IPS-18a (cell line): ENCODE measurements around the gene SPOCK2.

Source experiments
- H3K27ac ChIP-seq: one replicate; pipeline ENCODE4 v1.5.1; 2013; ENCODE audit warnings: low read length
- H3K27me3 ChIP-seq: one replicate; pipeline ENCODE4 v1.6.1; 2013; ENCODE audit warnings: mild to moderate bottlenecking, low read length; ENCODE audit not compliant: control insufficient read depth, insufficient read depth
- H3K36me3 ChIP-seq: one replicate; pipeline ENCODE4 v1.6.1; 2013; ENCODE audit warnings: low read depth, low read length; ENCODE audit not compliant: control insufficient read depth
- H3K4me1 ChIP-seq: one replicate; pipeline ENCODE4 v1.6.1; 2013; ENCODE audit warnings: low read depth, low read length; ENCODE audit not compliant: control insufficient read depth
- H3K4me3 ChIP-seq: one replicate; pipeline ENCODE4 v1.5.1; 2013; ENCODE audit warnings: low read length
- H3K9ac ChIP-seq: one replicate; pipeline ENCODE4 v1.6.1; 2013; ENCODE audit warnings: mild to moderate bottlenecking, low read length, moderate library complexity
- H3K9me3 ChIP-seq: one replicate; pipeline ENCODE4 v1.6.1; 2013; ENCODE audit warnings: low read depth, low read length; ENCODE audit not compliant: control insufficient read depth

Gene SPOCK2

DNA sequence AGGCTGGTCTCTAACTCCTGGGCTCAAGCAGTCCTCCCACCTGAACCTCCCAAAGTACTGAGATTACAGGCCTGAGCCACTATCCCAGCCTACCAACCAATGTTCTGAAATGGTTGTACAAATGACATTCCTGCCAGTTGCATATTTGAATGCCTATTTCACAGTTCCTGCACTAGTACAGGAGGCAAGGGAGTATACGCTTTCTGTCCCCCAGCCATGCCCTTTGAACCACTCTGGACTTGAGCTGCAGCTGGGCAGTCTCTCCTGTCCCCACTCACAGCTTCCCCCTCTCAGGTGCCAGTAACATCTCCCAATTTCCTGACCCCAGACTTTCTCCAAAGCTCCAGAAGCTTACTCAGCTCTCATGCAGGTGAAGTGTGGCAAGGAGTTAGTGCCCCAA lies 58.9 kb downstream of the SPOCK2 start:
- no peak overlapping the region for H3K4me3 ChIP-seq
- no peaks in the 10 kb centered on the region for H3K9me3 ChIP-seq
- no peak overlapping the region for H3K27ac ChIP-seq
- H3K4me1 ChIP-seq, result no peaks in the 10 kb centered on the region
- H3K36me3 ChIP-seq, result no peaks in the 10 kb centered on the region
- H3K9ac ChIP-seq, result no peak overlapping the region
- no peaks in the 10 kb centered on the region for H3K27me3 ChIP-seq

DNA sequence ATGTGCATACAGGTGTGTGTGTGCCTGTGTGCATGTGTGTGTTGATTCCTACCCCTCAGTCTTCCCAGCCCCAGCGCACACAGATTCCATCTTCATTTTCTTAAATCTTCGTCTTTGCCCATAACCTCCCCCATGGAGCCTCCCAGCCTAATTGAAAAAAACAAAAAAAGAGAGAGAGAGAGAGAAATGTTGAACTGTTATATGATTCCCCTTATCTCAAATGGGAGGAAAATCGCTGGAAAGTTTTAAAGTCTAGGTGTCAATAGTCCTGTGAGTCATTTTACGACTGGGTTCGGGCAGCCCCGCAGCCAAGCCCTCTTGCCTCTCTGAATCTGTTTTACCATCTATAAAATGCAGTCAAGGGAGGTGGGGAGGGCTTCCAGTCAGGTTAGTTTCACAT lies 60.9 kb downstream of the SPOCK2 start:
- Histone ChIP-seq H3K36me3 (no peaks in the 10 kb centered on the region), H3K4me1 (no peaks in the 10 kb centered on the region), H3K9me3 (no peaks in the 10 kb centered on the region), H3K27ac (no peak overlapping the region), H3K4me3 (no peak overlapping the region), H3K9ac (no peak overlapping the region), H3K27me3 (no peaks in the 10 kb centered on the region)

GRCh38 chr10:72026278-72027111 lies 61.9 kb downstream of the SPOCK2 start:
- no peaks in the 10 kb centered on the region for H3K9me3 ChIP-seq

DNA sequence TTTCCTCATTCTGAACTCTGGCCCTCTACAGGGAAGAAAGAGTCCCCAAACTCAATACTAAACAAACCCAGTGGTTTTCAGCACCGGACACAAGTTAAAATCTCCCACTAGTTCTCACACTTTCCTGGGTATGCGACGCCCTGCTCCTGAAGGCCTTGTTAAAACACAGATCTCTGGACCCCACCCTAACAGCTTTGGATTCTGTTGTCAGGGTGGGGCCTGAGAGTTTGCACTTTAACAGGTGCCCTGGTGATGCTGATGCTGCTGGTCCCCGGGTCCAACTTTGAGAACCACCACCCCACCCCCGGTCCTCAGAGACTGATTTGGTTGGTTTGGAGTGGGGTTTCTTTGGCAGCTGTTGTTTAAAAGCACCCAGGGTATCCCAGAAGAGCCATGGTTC lies 62.5 kb downstream of the SPOCK2 start:
- H3K9ac ChIP-seq, result no peak overlapping the region
- no peak overlapping the region for H3K4me3 ChIP-seq
- no peaks in the 10 kb centered on the region for H3K36me3 ChIP-seq
- H3K4me1 ChIP-seq, result no peaks in the 10 kb centered on the region
- H3K9me3 ChIP-seq, result no peaks in the 10 kb centered on the region
- H3K27ac ChIP-seq, result no peak overlapping the region
- no peaks in the 10 kb centered on the region for H3K27me3 ChIP-seq

More at GRCh38 chr10:72026278-72027111, 61.9 kb downstream of the SPOCK2 start:
- Histone ChIP-seq H3K36me3 (no peaks in the 10 kb centered on the region), H3K9ac (no peak overlapping the region), H3K27me3 (no peaks in the 10 kb centered on the region), H3K4me3 (no peak overlapping the region), H3K4me1 (no peaks in the 10 kb centered on the region), H3K27ac (no peak overlapping the region)

- Histone ChIP-seq H3K27me3 (no peaks in the 10 kb centered on the region), H3K9ac (no peak overlapping the region), H3K27ac (no peak overlapping the region), H3K4me1 (no peaks in the 10 kb centered on the region), H3K36me3 (no peaks in the 10 kb centered on the region), H3K9me3 (no peaks in the 10 kb centered on the region), H3K4me3 (no peak overlapping the region)
These were observed 63.0 kb downstream of the SPOCK2 start for GRCh38 chr10:72025400-72025799.

DNA sequence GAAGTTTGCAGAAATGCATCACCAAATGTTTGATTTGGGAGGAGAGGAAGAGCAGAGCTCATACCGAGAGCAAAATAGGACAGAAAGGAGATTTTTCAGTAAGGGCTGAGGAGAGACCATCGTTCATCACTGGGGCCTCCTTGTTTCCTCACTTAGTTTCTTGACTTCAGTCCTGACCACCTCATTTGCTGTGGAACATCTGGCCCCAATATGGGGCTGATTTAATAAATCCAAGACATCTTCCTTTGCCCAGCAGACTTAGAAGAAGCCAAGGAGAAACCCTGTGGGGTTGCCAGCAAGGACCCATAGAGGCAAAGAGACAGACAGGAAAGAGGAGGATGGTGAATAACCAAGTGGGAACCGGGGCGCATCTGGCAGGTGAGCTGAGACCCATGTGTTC lies 63.8 kb downstream of the SPOCK2 start:
- Histone ChIP-seq H3K27ac (no peak overlapping the region), H3K9me3 (no peaks in the 10 kb centered on the region), H3K27me3 (no peaks in the 10 kb centered on the region), H3K4me3 (no peak overlapping the region), H3K36me3 (no peaks in the 10 kb centered on the region), H3K9ac (no peak overlapping the region), H3K4me1 (no peaks in the 10 kb centered on the region)

- no peak overlapping the region for H3K9ac ChIP-seq
- H3K4me1 ChIP-seq, result no peaks in the 10 kb centered on the region
- H3K4me3 ChIP-seq, result no peak overlapping the region
- no peak overlapping the region for H3K27ac ChIP-seq
- H3K36me3 ChIP-seq, result no peaks in the 10 kb centered on the region
- no peaks in the 10 kb centered on the region for H3K27me3 ChIP-seq
- H3K9me3 ChIP-seq, result no peaks in the 10 kb centered on the region
These were observed 66.1 kb downstream of the SPOCK2 start for GRCh38 chr10:72022228-72022627.

DNA sequence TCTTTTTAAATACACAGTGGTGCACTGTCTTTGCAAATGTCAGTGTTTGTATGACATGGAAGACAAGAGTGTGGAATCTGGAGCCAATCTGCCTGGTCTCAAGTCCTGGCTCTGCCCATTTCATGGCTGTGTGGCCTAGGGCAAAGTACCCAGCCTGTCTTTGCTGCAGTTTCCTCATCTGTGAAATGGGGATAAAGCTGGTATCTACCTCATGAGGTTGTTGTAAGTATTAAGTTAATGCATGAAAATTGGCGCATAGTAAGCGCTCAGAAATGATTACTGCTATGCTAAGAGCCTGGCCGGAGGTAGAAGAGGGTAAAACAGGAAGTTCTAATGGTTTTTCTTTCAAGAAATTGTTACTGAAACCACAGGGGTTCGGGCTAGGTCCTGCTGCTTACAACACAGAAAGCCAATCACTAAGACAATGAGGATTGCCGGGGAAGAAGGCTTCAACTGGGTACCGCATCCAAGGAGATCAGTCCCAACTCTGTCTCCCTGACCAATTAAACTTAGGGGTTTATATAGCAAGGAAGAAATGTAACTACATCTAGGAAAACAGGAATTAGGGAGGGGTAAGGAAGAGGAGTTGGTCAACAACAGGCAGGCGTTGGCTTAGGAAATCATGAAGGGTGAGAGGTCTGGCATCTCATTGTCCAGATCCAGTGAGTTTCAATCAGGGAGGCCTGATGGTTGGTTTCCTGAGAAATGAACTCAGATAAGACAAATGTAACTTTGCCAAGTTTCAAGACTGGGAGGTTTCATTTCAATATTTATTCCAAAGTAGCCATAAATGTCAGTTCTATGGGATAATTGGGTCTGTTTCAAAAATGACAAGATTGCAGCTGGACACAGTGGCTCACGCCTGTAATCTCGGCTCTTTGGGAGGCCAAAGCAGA lies 67.2 kb downstream of the SPOCK2 start:
- H3K36me3 ChIP-seq, result no peaks in the 10 kb centered on the region
- H3K9ac ChIP-seq, result no peak overlapping the region
- H3K27ac ChIP-seq, result no peak overlapping the region
- no peaks in the 10 kb centered on the region for H3K4me1 ChIP-seq
- H3K9me3 ChIP-seq, result no peaks in the 10 kb centered on the region
- no peaks in the 10 kb centered on the region for H3K27me3 ChIP-seq
- H3K4me3 ChIP-seq, result no peak overlapping the region

GRCh38 chr10:72019085-72019876 lies 69.1 kb downstream of the SPOCK2 start:
- H3K36me3 ChIP-seq, result no peaks in the 10 kb centered on the region
- H3K9me3 ChIP-seq, result no peaks in the 10 kb centered on the region
- H3K27me3 ChIP-seq, result no peaks in the 10 kb centered on the region
- H3K27ac ChIP-seq, result no peak overlapping the region
- H3K9ac ChIP-seq, result no peak overlapping the region
- no peaks in the 10 kb centered on the region for H3K4me1 ChIP-seq
- H3K4me3 ChIP-seq, result no peak overlapping the region

DNA sequence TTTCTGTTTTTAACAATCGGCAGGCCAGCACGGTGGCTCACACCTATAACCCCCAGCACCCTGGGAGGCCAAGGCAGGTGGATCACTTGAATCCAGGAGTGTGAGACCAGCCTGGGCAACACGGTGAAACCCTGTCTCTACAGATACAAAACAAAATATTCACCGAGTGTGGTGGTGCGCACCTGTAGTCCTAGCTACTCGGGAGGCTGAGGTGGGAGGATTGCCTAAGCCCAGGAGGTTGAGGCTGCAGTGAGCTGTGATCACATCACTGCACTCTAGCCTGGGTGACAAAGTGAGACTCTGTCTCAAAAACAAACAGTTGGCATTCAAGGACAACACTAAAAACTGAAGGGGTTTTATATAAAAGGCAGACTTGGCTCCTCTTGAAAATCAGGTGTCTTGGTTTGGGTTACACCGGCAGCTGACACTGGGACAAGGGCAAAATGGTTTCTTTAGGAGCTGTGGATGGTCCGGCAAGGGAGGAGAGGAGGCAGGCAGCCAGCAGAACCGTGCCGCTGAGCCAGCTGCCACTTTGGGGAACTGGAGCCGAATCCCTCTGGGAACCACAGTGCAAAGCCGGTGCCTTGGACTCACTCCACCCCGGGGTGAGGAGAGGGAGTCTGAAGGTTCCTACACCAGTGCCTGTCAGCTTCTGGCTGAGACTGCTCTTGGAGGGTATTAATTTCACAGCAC lies 71.6 kb downstream of the SPOCK2 start:
- Histone ChIP-seq H3K4me3 (no peak overlapping the region), H3K9ac (no peak overlapping the region), H3K27me3 (no peaks in the 10 kb centered on the region), H3K27ac (no peak overlapping the region), H3K4me1 (no peaks in the 10 kb centered on the region), H3K9me3 (no peaks in the 10 kb centered on the region), H3K36me3 (no peaks in the 10 kb centered on the region)

GRCh38 chr10:72015841-72016240 lies 72.5 kb downstream of the SPOCK2 start:
- Histone ChIP-seq H3K9ac (no peak overlapping the region), H3K9me3 (no peaks in the 10 kb centered on the region), H3K4me3 (no peak overlapping the region), H3K27ac (no peak overlapping the region), H3K4me1 (no peaks in the 10 kb centered on the region), H3K27me3 (no peaks in the 10 kb centered on the region), H3K36me3 (no peaks in the 10 kb centered on the region)
